ENCODE results near the gene STRN.

DNA sequence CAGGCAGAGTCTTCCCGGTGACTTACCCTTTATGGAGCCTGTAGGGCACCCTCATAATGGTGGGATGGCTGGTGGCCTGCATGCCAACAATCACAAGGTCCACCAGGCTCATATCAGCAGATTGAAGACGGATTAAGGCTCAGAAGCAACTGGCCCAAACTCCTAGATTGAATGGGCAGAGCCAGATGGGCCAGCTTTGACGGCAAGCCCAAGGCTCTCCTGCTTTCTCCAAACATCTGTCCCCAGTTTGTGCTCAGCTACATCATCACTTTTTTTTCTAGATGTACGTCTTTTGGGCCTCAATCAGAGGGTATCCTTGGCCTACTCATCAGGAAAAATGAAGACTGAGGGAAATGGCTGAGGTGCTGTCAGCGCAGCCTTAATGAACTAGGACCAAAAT is 155.3 kb downstream of the STRN start:
- TF ChIP-seq FOXM1 (IDR thresholded peaks at IDR 0.05; ENCODE audit: borderline replicate concordance): no peak
- no peak for TF ChIP-seq TARDBP (IDR thresholded peaks at IDR 0.05)
- TF ChIP-seq, protein P1, sequence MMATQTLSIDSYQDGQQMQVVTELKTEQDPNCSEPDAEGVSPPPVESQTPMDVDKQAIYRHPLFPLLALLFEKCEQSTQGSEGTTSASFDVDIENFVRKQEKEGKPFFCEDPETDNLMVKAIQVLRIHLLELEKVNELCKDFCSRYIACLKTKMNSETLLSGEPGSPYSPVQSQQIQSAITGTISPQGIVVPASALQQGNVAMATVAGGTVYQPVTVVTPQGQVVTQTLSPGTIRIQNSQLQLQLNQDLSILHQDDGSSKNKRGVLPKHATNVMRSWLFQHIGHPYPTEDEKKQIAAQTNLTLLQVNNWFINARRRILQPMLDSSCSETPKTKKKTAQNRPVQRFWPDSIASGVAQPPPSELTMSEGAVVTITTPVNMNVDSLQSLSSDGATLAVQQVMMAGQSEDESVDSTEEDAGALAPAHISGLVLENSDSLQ (IDR thresholded peaks at IDR 0.05): no peak
- TF ChIP-seq FOXK2 (IDR thresholded peaks at IDR 0.05): no peak
- no peak for TF ChIP-seq CTBP1 (IDR thresholded peaks at IDR 0.05; ENCODE audit: borderline replicate concordance)
- no peak for TF ChIP-seq LEF1 (IDR thresholded peaks at IDR 0.05; ENCODE audit: borderline replicate concordance)
- TF ChIP-seq L3MBTL2 (conservative IDR thresholded peaks at IDR 0.05): no peak
- TF ChIP-seq SP1 (IDR thresholded peaks at IDR 0.05): no peak
- no peak for TF ChIP-seq SUZ12 (IDR thresholded peaks at IDR 0.05)
- TF ChIP-seq ARNT (IDR thresholded peaks at IDR 0.05): no peak
- no peak for TF ChIP-seq BHLHE40 (IDR thresholded peaks at IDR 0.05; ENCODE audit: borderline replicate concordance)
